ENCODE measurements around the gene HOXA7.

DNA sequence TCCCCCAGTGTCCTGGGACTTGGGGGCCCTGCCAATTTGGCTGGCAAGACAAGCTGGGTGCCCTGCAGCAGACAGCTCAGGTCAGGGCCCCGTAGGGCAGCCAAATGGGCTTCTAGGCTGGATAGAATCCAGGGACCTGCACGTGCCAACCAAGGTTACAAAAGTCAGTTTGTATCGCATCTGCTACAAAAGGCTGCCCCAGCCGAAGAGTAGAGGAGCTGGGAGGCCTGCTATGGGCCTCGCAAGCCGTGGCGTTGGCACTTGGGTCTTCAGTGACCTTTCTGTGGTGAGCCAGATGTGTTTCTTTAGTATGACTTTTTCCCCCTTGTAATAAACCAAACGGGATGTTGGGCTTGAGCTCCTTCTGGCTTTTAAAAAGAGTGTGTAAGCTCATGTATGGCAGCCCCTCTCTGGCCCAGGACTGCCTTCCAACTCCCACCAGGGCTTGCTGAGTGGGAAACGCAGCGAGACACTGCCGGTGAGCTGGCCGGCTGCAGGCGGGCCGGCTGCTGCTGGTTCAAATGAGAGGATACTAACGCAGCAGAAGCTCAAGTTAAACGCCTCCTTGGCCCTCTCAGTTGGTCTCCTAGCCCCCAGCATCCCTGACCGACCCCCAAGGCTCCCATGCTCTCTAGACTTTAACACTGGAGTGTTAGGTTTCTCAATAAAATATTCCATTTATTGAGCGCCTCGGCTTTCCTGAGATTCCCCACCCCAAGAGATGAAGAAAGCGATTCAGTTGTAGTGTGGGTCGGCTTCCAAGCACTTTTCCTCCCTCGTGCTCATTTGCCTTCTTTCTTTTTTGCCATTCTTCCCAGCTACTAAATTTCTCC, 20.7 kb upstream of the HOXA7 start:
- TF ChIP-seq, protein P1, sequence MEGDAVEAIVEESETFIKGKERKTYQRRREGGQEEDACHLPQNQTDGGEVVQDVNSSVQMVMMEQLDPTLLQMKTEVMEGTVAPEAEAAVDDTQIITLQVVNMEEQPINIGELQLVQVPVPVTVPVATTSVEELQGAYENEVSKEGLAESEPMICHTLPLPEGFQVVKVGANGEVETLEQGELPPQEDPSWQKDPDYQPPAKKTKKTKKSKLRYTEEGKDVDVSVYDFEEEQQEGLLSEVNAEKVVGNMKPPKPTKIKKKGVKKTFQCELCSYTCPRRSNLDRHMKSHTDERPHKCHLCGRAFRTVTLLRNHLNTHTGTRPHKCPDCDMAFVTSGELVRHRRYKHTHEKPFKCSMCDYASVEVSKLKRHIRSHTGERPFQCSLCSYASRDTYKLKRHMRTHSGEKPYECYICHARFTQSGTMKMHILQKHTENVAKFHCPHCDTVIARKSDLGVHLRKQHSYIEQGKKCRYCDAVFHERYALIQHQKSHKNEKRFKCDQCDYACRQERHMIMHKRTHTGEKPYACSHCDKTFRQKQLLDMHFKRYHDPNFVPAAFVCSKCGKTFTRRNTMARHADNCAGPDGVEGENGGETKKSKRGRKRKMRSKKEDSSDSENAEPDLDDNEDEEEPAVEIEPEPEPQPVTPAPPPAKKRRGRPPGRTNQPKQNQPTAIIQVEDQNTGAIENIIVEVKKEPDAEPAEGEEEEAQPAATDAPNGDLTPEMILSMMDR (IDR thresholded peaks at IDR 0.05): no peak
- no peak for TF ChIP-seq POLR2AphosphoS5 (IDR thresholded peaks at IDR 0.05)
- TF ChIP-seq POLR2A (IDR thresholded peaks at IDR 0.05): no peak
- TF ChIP-seq EP300 (IDR thresholded peaks at IDR 0.05): no peak
